HG02884 (cell line): ENCODE measurements around the gene HS6ST3.
"Not testable (repeated sequence)": the region's sequence is repeated elsewhere in the genome, so short reads cannot be mapped to it uniquely, and the experiment has no call there.

Experiments used
- ATAC-seq: cut with Tn5 transposase; IDR thresholded peaks from one replicate; pipeline ENCODE4 v1.9.1; 2021; ENCODE audit warnings: mild to moderate bottlenecking, moderate library complexity; ENCODE audit not compliant: unreplicated experiment

HS6ST3 gene

DNA sequence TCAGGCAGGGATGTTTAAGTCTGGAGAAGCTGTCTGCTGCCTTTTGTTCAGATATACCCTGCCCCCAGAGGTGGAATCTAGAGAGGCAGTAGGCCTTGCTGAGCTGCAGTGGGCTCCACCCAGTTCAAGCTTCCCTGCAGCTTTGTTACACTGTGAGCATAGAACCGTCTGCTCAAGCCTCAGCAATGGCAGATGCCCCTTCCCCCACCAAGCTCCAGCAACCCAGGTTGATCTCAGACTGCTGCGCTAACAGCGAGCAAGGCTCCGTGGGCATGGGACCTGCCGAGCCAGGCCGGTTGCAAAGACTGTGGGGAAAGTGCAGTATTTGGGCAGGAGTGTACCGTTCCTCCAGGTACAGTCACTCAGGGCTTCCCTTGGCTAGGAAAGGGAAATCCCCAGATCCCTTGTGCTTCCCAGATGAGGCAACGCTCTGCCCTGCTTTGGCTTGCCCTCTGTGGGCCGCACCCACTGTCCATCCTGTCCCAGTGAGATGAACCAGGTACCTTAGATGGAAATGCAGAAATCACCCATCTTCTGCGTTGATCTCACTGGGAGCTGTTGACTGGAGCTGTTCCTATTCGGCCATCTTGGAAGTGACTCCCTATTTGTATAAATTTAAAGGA lies 434.6 kb downstream of the HS6ST3 start:
- not testable (repeated sequence) for ATAC-seq

DNA sequence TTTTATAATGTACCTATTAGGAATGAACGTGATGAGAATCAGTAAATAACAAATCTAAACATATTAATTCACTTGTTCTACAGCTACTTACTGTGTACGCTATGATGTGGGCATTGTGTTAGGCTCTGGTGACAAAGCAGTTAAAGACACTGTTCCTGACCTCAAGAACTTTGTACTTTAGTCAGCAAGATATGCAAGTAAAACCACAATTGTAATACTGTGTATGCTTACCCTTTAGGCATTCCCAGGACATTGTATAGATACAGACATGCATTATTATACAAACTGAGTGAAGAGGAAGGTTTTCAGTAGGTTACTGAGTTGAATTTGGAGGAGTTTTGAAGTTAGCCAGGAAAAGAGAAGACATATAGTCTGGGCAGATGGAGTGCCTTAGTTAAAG lies 435.8 kb downstream of the HS6ST3 start:
- no peak for ATAC-seq

- ATAC-seq = no peak
Measured at GRCh38 chr13:96527497-96527896, 437.6 kb downstream of the HS6ST3 start.

GRCh38 chr13:96532804-96533203 lies 442.9 kb downstream of the HS6ST3 start:
- no peak for ATAC-seq

- no peak for ATAC-seq
Measured at GRCh38 chr13:96533408-96533807, 443.5 kb downstream of the HS6ST3 start.

- no peak for ATAC-seq
Measured at GRCh38 chr13:96539791-96540190, 449.9 kb downstream of the HS6ST3 start.

DNA sequence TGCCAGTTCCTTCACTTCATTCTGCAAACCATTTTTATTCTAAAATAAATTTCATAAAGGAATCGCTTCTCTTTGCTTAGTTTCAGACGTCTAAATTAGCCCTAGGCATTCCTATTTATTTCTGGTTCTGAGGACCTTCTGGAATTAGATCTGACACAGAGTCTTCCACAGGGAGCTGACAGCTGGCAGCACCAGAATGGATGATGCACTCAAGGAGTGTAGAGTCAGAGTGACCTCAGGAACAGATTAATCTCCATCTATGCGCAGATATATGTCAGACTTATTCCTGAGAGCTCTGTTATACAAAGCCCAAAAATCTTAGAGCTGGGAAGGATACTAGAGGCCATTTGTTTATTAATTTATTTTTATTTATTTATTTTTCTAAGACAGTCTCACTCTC lies 450.8 kb downstream of the HS6ST3 start:
- ATAC-seq = no peak

DNA sequence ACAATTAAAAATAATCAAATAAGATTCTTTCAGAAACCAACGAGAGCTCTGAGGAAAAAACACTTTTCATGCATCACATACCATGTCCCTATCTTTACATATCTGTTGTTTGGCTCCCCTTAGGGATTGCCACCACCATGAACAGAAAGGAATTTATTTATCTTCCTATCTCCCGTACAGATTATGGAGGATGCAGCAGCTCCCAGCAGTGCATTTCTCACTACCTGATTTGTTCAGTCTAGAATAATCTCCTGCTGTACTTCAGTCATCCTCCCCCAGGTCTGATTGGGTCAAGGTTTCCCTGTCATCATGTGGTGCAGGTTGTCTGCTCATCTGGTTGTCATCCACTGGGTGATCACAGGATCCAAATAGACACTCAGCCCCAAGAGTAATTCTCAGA lies 453.1 kb downstream of the HS6ST3 start:
- no peak for ATAC-seq

DNA sequence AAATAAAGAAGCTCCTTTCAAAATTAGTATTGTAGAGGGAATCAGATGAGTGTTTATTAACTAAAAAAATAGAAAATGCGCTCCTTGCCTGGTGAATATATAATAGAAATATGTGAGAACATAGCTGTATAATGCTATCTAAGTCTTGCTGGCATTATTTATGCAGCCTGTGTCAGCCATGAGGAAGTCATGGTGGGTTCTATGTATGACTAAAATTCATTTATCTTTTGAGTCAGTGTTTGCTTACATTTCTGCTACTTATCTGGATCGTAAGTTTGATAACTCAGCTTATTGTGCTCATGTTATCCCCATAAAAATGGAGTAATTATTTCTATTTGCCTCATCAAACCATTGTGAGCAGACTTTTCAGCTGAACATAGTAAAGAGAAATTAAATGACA lies 455.1 kb downstream of the HS6ST3 start:
- no peak for ATAC-seq

GRCh38 chr13:96546463-96546862 lies 456.6 kb downstream of the HS6ST3 start:
- no peak for ATAC-seq

GRCh38 chr13:96551546-96551945 lies 461.6 kb downstream of the HS6ST3 start:
- ATAC-seq = no peak

GRCh38 chr13:96552559-96552958 lies 462.7 kb downstream of the HS6ST3 start:
- no peak for ATAC-seq

DNA sequence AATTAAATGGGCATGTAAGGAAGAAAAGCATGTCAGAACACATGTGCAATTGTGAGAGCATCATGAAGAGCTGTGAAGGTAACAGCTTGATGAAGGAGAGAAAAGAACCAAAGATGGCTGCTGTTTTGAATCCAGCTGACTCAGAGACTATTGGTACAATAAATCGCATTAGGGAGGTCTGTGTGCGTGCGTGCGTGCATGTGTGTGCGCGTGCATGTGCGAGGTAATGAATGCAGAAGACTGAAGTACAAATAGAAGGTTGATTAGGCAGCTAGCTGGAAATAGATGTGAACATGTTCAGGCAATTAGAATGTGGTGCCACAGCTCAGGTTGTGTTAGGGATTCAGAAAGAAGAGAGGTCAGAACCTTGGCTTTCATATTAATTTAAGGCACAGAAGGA lies 463.9 kb downstream of the HS6ST3 start:
- no peak for ATAC-seq

DNA sequence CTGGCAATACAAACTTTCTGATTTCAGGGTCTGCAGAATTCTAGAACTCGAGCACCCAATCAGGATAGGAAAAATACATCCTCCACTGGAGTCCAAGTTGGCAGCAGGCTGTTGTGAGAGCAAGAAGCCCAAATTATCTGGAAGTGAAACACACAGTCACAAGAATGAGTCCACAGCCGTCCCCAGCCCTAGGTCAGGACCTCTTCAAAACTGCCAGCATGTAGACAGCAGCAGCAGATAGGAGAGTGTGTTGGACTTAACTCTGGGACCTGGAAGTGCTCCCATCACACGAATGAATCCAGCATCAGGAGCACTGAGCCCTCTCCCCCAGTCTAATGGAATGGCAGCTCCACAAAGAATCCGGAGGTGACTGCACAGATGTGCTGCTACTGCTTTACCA lies 483.7 kb downstream of the HS6ST3 start:
- ATAC-seq = no peak

- ATAC-seq = no peak
Measured at GRCh38 chr13:96575423-96576320, 485.8 kb downstream of the HS6ST3 start.

- ATAC-seq = no peak
Measured at GRCh38 chr13:96581741-96582140, 491.8 kb downstream of the HS6ST3 start.

DNA sequence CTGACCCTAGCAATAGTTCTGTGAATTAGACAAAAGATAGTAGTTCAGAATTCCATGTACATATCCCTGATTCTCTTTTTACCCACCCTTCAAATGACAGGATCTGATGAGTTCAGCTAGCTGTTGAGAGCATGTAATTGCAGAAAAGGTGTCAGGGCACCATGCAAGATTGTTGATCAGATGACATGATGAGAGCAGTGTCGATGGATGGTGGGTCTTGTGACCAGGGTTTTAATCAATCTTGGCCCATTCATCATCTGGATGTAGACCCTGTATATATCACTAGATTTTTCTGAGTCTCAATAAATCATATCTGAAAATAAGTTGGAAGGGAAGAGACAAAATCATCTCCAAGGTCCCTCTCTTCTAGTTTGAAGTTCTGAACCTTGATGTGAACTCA lies 525.3 kb downstream of the HS6ST3 start:
- no peak for ATAC-seq

GRCh38 chr13:96617528-96617927 lies 527.6 kb downstream of the HS6ST3 start:
- ATAC-seq = no peak

- no peak for ATAC-seq
Measured at GRCh38 chr13:96621634-96622183, 531.8 kb downstream of the HS6ST3 start.

GRCh38 chr13:96629331-96629730 lies 539.4 kb downstream of the HS6ST3 start:
- ATAC-seq = no peak

GRCh38 chr13:96632536-96633320 lies 542.8 kb downstream of the HS6ST3 start:
- ATAC-seq = no peak
